Activated T-helper 1 cell treated with anti-CD3 and anti-CD28 coated beads, Interleukin-12 subunit alpha, Interleukin-12 subunit beta, Interleukin-2, Interleukin-4 antibody, amounts not matched to agents 30 ng/mL and 10 ng/mL and 1 ng/mL, durations not matched to agents 14 hours and 24 hours and 36 hours (primary cell): ENCODE results near the gene HHIPL1. TPM values are rescaled to one million over a fixed set of nuclear protein-coding genes. Genes with fewer than 3 reads are reported as not detected.

Experiments
- DNase-seq: peaks from one replicate; pipeline ENCODE4 v3.0.0; 2021; ENCODE audit warnings: low spot score
- H3K27ac Mint-ChIP-seq: one replicate; pipeline ENCODE4 v1.8.0; 2021; ENCODE audit warnings: mild to moderate bottlenecking, mixed read lengths
- H3K27me3 Mint-ChIP-seq: one replicate; pipeline ENCODE4 v1.8.0; 2022; ENCODE audit warnings: mild to moderate bottlenecking, moderate library complexity, mixed read lengths; ENCODE audit not compliant: insufficient read depth
- H3K36me3 Mint-ChIP-seq: one replicate; pipeline ENCODE4 v1.8.0; 2021; ENCODE audit warnings: low read depth, mixed read lengths
- H3K4me1 Mint-ChIP-seq: one replicate; pipeline ENCODE4 v1.8.0; 2021; ENCODE audit warnings: low read depth, mixed read lengths
- H3K4me3 Mint-ChIP-seq: one replicate; pipeline ENCODE4 v1.8.0; 2021; ENCODE audit warnings: mild to moderate bottlenecking, moderate library complexity, mixed read lengths
- H3K9me3 Mint-ChIP-seq: one replicate; pipeline ENCODE4 v1.8.0; 2021; ENCODE audit warnings: mixed read lengths
- intact Hi-C: fragments of 100-400 bp; cut with micrococcal nuclease; formaldehyde crosslinking; loops from one replicate; pipeline ENCODE4 v1.15.1; 2024
- total RNA-seq: library from RNA; stranded (reverse); gene quantifications from 2 replicates; pipeline ENCODE4 v1.2.3, GENCODE V29; 2022

The HHIPL1 gene
- total RNA-seq = not detected in 2 replicates

DNA sequence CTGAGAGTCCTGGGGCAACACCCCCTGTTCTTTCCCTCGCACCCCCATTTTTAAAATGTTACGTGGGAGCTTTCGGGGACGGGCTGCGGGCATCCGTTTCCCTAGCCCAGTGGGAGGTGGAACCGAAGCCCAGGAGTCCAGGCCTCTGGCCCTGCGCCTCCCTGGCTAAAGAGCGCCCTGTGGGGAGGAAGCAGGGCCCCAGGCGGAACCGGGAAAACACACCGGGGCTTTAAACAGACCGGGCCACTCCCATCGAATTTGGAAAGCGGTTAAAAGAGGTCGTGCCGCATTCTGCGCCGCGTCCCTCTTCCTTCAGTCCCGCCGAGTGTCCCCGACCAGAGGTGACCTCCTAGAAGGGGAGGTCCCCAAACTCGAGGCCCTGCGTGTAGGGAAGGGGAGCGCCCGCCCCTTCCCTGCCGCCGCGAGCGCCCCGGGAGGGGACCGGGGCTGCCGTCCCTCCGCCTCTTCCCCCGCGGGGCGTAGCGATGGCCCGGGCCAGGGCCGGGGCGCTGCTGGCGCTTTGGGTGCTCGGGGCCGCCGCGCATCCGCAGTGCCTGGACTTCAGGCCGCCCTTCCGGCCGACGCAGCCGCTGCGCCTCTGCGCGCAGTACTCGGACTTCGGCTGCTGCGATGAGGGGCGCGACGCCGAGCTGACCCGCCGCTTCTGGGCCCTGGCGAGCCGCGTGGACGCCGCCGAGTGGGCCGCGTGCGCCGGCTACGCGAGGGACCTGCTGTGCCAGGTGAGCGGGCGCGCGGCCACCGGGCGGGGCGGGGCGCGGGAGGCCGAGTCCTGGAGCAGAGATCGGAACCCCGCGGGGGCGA, at the start of gene HHIPL1:
Gene HHIPL1 (plus strand): TSS at position 407 of the 822 bp plus-strand sequence. CDS start 79 bp downstream, at position 486.
- Mint-ChIP-seq H3K9me3 (no peaks in the 10 kb centered on the region), H3K4me1 (no peaks in the 10 kb centered on the region), H3K27ac (no peak within 1 kb of the TSS), H3K4me3 (no peak within 1 kb of the TSS), H3K27me3 (peaks cover 18% of the 10 kb centered on the region), H3K36me3 (no peaks in the 10 kb centered on the region)
- intact Hi-C loops = no loop called here
- DNase-seq = no peak

DNA sequence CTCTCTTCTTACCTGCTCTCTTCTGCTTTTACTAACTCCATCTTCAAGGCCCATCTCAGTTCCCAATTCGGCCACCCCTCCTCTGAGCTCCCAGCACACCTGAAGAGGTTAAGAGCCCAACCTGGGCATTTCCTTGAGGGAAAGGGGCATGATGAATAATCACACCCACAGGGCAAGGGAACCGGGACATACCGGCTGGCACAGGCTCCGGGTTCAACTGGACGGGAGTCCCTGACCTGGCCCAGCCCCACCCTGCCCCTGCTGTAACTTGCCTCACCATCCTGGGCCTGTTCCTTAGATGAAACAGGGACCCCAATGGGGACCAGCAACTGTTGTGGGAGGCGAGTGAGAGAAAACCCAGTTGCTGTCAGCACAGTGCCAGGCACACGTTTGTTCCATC, 49.4 kb upstream of the HHIPL1 start:
- Mint-ChIP-seq H3K4me3 (no peak overlapping the region), H3K27ac (peak overlapping the region; percentile 77), H3K9me3 (no peaks in the 10 kb centered on the region), H3K36me3 (no peaks in the 10 kb centered on the region), H3K4me1 (peaks cover 11% of the 10 kb centered on the region), H3K27me3 (peaks cover 7% of the 10 kb centered on the region)
- no peak for DNase-seq
- intact Hi-C loops = loop anchor here (1.0 kb wide), 1 partner anchor 10 kb away; no protein-coding TSS in a partner anchor

DNA sequence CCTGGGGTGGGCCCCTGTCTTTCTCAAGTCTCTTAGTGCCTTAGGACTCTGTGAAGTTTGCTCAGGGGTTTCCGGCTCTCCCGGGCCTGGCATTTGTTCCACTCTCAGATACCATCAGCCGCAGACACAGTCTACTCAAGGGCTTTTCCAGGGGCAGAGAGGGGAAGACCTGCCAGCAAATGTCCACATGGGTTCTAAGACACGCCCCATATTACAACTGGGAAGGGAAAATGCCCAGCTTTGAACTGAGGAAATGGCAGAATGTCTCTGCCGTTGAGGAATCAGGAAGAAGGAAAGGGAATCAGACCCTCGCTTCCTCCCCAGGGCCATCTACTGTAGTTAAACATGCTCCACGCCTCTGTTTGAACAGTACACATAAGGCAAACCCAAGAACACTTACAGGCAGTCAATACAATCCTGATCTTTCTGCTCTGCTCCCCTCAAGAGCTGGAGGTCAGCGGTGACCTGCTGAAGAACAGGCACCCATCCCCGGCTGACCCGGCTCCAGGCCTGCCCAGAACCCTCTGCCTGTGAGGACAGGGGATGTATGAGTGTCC, 48.8 kb upstream of the HHIPL1 start:
- Mint-ChIP-seq H3K36me3 (no peaks in the 10 kb centered on the region), H3K4me3 (no peak overlapping the region), H3K27me3 (peaks cover 10% of the 10 kb centered on the region), H3K27ac (no peak overlapping the region), H3K4me1 (peaks cover 13% of the 10 kb centered on the region), H3K9me3 (no peaks in the 10 kb centered on the region)
- intact Hi-C loops = no loop called here
- no peak for DNase-seq

DNA sequence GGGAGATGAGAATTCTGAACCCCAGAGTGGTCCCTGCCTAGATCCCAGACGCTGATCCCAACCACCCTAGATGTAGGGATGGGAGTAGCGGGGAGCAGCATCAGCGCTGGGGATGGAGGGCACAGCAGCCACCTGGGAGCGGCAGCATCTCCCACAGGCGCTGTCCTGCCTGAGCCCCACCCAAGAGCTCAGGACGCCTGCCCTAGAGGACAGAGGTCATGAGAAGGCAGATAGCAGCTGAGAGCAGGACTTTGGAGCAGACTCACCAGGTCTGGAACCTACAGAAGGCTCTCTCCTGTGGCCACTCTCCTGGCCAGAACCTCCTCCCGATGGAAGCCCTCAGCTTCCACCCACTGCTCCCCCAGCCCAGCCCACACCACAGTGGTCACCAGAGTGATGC, 48.2 kb upstream of the HHIPL1 start:
- Mint-ChIP-seq H3K27ac (no peak overlapping the region), H3K27me3 (peaks cover 10% of the 10 kb centered on the region), H3K9me3 (no peaks in the 10 kb centered on the region), H3K4me3 (no peak overlapping the region), H3K4me1 (peaks cover 19% of the 10 kb centered on the region), H3K36me3 (no peaks in the 10 kb centered on the region)
- intact Hi-C loops = no loop called here
- DNase-seq = no peak

DNA sequence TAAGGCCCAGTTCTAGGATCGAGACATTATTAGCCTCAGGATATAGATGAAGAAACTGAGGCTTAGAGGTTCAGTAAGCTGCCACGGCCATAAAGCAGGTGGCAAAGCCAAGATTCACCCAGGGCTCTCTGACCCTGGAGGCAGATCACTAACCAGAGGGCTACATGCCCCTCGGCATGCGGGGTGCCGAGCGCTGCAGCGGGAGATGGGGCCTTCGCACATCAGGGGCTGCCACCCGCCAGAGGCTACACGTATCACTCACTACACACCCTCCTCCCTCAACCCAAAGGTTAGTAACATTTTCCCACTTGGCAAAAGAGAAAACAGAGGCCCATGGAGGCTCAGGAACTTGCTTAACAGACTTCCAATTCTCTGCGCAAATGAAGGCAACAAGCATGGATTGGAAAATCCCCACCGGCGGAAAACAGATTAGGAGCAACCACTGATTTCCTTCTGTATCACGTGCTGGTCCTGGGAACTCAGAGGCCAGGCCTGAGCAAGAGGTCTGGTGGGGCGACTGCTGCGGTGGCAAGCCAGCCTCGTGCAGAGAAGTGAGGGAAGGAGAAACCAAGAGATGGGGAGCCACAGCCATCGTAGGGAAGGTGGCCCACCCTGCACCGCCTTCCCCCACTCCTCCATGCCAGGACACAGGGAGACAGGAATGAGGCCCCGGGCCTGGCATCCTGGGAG, 46.9 kb upstream of the HHIPL1 start:
- Mint-ChIP-seq H3K4me1 (peaks cover 28% of the 10 kb centered on the region), H3K9me3 (no peaks in the 10 kb centered on the region), H3K27ac (no peak overlapping the region), H3K27me3 (peaks cover 14% of the 10 kb centered on the region), H3K36me3 (no peaks in the 10 kb centered on the region), H3K4me3 (no peak overlapping the region)
- no peak for DNase-seq
- intact Hi-C loops = no loop called here

DNA sequence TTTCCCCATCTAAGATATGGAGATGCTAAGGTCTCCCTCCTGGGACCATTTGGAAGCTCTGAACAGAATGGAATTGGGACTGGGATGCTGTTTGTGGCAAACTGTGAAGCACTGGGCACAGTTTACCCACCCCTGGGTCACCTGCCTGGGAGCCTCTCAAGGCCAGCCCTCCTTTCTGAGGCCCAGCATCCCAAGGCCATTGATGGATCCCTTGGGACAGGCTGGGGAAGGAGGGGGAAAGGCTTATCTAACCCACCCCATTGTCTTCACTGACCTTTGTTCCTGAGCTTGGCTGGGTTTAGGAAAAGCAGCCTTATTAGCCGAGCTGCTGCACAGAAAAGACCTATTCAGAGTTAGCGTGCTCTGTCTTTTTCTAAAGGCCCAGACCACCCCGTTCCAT, 46.2 kb upstream of the HHIPL1 start:
- Mint-ChIP-seq H3K4me1 (peaks cover 28% of the 10 kb centered on the region), H3K9me3 (no peaks in the 10 kb centered on the region), H3K27ac (no peak overlapping the region), H3K36me3 (no peaks in the 10 kb centered on the region), H3K4me3 (no peak overlapping the region), H3K27me3 (peaks cover 14% of the 10 kb centered on the region)
- DNase-seq = no peak
- intact Hi-C loops = no loop called here

DNA sequence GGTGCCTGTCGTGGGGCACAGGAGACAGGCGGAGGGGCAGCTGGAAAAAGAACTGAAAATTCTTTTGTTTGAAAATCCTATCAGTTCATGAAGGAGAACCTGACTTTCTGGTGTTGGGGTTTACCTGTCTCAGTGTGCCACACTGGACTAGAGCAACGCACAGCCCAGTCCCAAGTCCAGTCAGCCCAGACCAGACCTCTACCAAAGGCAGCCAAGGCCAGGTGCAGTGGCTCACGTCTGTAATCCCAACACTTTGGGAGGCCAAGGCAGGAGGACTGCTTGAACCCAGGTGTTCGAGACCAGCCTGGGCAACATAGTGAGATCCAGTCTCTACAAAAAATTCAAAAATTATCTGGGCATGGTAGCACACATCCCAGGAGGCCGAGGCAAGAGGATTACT, 45.5 kb upstream of the HHIPL1 start:
- Mint-ChIP-seq H3K36me3 (no peaks in the 10 kb centered on the region), H3K4me1 (peaks cover 28% of the 10 kb centered on the region), H3K27ac (no peak overlapping the region), H3K27me3 (peaks cover 14% of the 10 kb centered on the region), H3K4me3 (no peak overlapping the region), H3K9me3 (no peaks in the 10 kb centered on the region)
- no peak for DNase-seq
- intact Hi-C loops = no loop called here

DNA sequence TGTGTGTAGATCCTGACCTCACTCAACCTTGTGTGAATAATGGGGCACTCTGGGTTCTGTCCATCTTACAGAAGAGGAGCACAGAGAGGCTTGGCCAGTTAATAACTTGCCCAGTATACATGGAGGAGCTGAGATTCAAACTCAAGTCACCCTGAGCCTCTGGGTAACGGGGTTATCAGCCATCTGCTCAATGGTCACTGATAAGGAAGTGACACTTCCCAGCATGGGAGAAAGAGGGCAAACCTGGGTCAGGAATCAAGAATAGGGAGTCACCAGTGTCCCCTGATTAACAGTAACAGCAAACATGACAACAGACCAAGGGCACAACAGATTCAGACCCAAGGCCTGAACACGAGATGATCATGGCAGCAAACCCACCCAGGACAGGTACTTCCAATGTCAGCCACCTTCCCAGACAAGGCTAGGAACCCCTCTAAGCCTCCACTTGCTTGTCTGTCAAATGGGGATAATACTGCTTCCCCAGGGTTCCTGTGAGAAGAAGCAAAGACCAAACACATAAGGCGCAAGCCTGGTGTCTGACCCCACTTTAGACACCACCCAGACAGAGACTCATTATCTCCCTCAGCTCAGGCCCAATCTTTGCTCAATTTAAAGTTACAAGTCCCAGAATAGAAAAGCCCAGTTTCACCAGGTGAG, 44.6 kb upstream of the HHIPL1 start:
- DNase-seq = no peak
- intact Hi-C loops = loop anchor here (5.0 to 10.0 kb wide), 2 partner anchors 328 to 594 kb away; partner anchors contain the start of gene BCL11B
- H3K4me3 Mint-ChIP-seq = no peak overlapping the region
- no peak overlapping the region for H3K27ac Mint-ChIP-seq
- H3K36me3 Mint-ChIP-seq = no peaks in the 10 kb centered on the region
- peaks cover 22% of the 10 kb centered on the region for H3K4me1 Mint-ChIP-seq
- peaks cover 12% of the 10 kb centered on the region for H3K27me3 Mint-ChIP-seq
- H3K9me3 Mint-ChIP-seq = no peaks in the 10 kb centered on the region

DNA sequence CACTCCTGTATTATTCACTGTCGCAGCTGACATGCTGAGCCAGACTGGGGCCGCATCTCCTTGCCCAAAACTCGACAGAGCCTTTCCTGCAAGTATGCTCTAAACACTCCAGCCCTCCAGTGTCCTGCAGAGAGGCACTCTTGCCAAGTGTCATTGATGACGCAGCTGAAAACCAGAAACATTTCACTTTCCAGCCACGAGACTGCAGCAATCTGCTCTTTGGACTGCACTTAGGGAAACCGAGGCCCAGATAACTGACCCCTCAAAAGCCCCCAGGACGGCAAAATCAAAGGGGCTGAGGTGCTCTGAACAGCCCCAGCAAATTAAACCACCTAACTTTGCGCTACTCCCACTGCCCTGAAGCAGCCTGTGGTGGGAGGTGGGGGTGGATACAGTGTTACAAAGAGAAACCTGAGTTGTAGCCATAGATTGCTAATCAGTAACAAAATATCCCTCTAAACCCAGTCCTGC, 43.5 kb upstream of the HHIPL1 start:
- peak overlapping the region; percentile 72 for H3K4me3 Mint-ChIP-seq

DNA sequence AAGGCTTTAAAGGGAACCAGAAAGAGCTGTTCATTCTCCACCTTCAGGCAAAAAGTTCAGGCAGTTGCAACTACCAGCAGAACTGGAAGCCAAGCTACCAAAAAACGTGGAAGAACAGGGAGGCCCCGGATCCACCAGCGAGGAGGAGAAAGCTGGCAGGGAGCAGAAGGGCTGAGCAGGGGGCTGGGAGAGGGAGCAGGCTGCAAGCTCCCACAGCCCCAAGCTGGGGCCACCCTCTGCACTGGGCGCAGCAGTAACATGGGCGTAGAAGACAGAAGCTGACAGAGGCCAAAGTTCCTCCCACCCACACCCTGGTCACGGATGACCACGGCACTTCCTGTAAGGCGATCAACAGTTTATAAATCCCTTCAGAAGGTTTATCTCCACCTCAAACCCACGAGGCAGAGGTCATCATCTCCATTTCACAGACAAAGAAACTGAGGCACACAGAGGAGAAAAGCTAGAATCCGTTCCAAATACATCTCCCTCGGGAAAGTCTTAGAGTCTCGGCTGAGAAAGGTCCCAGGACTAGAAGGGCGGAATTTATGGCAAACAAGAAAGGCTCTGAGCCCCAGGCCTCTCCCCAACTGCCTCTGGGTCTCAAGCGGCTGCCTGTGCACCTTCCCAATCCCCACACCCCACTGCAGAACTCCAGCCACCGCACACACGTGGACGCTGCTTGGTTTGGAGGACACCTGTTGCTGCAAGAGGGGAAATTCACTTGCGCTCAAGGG, 42.7 kb upstream of the HHIPL1 start:
- Mint-ChIP-seq H3K9me3 (no peaks in the 10 kb centered on the region), H3K36me3 (no peaks in the 10 kb centered on the region), H3K4me1 (peaks cover 24% of the 10 kb centered on the region), H3K27ac (no peak overlapping the region), H3K27me3 (peaks cover 14% of the 10 kb centered on the region), H3K4me3 (peak overlapping the region; percentile 72)
- DNase-seq = no peak
- intact Hi-C loops = loop anchor here (5.0 to 10.0 kb wide), 2 partner anchors 330 to 593 kb away; partner anchors contain the start of gene BCL11B

More for the DNA sequence above, 43.5 kb upstream of the HHIPL1 start:
- H3K36me3 Mint-ChIP-seq = no peaks in the 10 kb centered on the region
- H3K9me3 Mint-ChIP-seq = no peaks in the 10 kb centered on the region
- H3K27me3 Mint-ChIP-seq = peaks cover 12% of the 10 kb centered on the region
- DNase-seq = no peak
- H3K27ac Mint-ChIP-seq = no peak overlapping the region
- intact Hi-C loops = loop anchor here (5.0 to 10.0 kb wide), 2 partner anchors 329 to 593 kb away; partner anchors contain the start of gene BCL11B
- peaks cover 24% of the 10 kb centered on the region for H3K4me1 Mint-ChIP-seq

DNA sequence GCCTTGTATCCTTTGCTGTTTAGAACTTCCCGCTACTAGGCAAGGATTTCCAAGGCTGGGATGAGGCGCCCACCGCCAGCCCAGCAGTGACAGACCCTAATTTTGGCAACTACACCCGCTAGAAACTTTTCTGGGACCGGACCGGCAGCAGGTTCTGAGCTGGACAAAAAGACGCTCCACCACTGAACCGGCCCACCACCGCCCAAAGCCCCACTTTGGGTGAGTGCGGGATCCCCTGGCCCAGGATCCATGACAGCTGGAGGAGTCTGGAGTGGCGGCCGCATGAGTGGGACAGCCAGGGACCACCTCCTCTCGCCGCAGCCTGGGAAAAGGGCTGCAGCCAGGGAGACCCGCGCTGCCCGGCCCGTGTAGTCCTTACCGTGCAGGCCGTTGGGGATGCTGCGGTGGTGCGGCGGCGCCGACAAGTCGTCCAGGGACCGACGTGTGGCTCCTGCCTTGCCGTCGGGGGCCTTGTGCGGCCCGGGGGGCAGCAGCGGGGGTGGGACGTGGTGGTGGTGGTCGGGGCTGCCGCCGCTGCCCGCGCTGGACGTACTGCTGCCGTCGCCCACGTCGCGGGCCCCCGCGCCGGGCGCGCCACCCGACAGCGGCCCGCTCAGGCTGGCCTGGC, 42.0 kb upstream of the HHIPL1 start:
- peaks cover 14% of the 10 kb centered on the region for H3K27me3 Mint-ChIP-seq
- H3K4me3 Mint-ChIP-seq = peak overlapping the region; percentile 72
- no peak overlapping the region for H3K27ac Mint-ChIP-seq
- H3K36me3 Mint-ChIP-seq = no peaks in the 10 kb centered on the region
- H3K9me3 Mint-ChIP-seq = no peaks in the 10 kb centered on the region
- H3K4me1 Mint-ChIP-seq = peaks cover 24% of the 10 kb centered on the region
- DNase-seq = no peak
- intact Hi-C loops = loop anchor here (5.0 to 10.0 kb wide), 2 partner anchors 331 to 592 kb away; partner anchors contain the start of gene BCL11B
